Astrocyte (in vitro differentiated cells and primary cell): ENCODE measurements around the gene HDAC1. TPM values are rescaled to one million over a fixed set of nuclear protein-coding genes. Genes with fewer than 3 reads are reported as not detected.

Experiments
- DNase-seq: peaks from one replicate; pipeline ENCODE4 v3.0.0-alpha.2; 2010; ENCODE audit warnings: low read depth
- FAIRE-seq: peaks from 2 replicates; lab custom pipeline; 2011; peaks lifted over from hg19 to GRCh38; lab: Jason Lieb, UNC
- H2AFZ ChIP-seq: 2 replicates; pipeline ENCODE4 v1.6.0; 2012; ENCODE audit warnings: low read depth, low read length, inconsistent platforms
- H3K27ac ChIP-seq: 2 replicates; pipeline ENCODE4 v1.5.1; 2011; ENCODE audit warnings: low read depth, low read length, inconsistent platforms
- H3K27me3 ChIP-seq: 2 replicates; pipeline ENCODE4 v1.6.0; 2011; ENCODE audit warnings: low read length, inconsistent platforms; ENCODE audit not compliant: insufficient read depth
- H3K36me3 ChIP-seq: 2 replicates; pipeline ENCODE4 v1.5.1; 2011; ENCODE audit warnings: low read length, inconsistent platforms; ENCODE audit not compliant: insufficient read depth
- H3K4me1 ChIP-seq: 2 replicates; pipeline ENCODE4 v1.5.1; 2011; ENCODE audit warnings: low read length, inconsistent platforms; ENCODE audit not compliant: insufficient read depth
- H3K4me2 ChIP-seq: 2 replicates; pipeline ENCODE4 v1.6.0; 2012; ENCODE audit warnings: low read length, inconsistent platforms
- H3K4me3 ChIP-seq: 2 replicates; pipeline ENCODE4 v1.5.1; 2011; ENCODE audit warnings: low read depth, mild to moderate bottlenecking, low read length, inconsistent platforms; ENCODE audit not compliant: insufficient read depth
- H3K79me2 ChIP-seq: 2 replicates; pipeline ENCODE4 v1.6.0; 2012; ENCODE audit warnings: mild to moderate bottlenecking, low read length, inconsistent platforms; ENCODE audit not compliant: insufficient read depth
- H3K9ac ChIP-seq: 2 replicates; pipeline ENCODE4 v1.6.0; 2012; ENCODE audit warnings: mild to moderate bottlenecking, low read length, inconsistent platforms
- H3K9me3 ChIP-seq: 2 replicates; pipeline ENCODE4 v1.5.1; 2012; ENCODE audit warnings: low read depth, mild to moderate bottlenecking, low read length, inconsistent platforms; ENCODE audit not compliant: insufficient read depth
- H4K20me1 ChIP-seq: 2 replicates; pipeline ENCODE4 v1.6.0; 2012; ENCODE audit warnings: low read length, inconsistent platforms; ENCODE audit not compliant: insufficient read depth
- H3K27ac Mint-ChIP-seq: one replicate; pipeline ENCODE4 v1.8.0; 2021; ENCODE audit warnings: mild to moderate bottlenecking, mixed read lengths; ENCODE audit not compliant: unreplicated experiment
- H3K27me3 Mint-ChIP-seq: one replicate; pipeline ENCODE4 v1.8.0; 2021; ENCODE audit warnings: low read depth, mixed read lengths; ENCODE audit not compliant: unreplicated experiment
- H3K36me3 Mint-ChIP-seq: one replicate; pipeline ENCODE4 v1.8.0; 2021; ENCODE audit warnings: low read depth, mixed read lengths; ENCODE audit not compliant: unreplicated experiment
- H3K4me1 Mint-ChIP-seq: one replicate; pipeline ENCODE4 v1.8.0; 2021; ENCODE audit warnings: low read depth, mixed read lengths; ENCODE audit not compliant: unreplicated experiment
- H3K4me3 Mint-ChIP-seq: one replicate; pipeline ENCODE4 v1.8.0; 2021; ENCODE audit warnings: mild to moderate bottlenecking, moderate library complexity, mixed read lengths; ENCODE audit not compliant: unreplicated experiment
- H3K9me3 Mint-ChIP-seq: one replicate; pipeline ENCODE4 v1.8.0; 2021; ENCODE audit warnings: mild to moderate bottlenecking, mixed read lengths; ENCODE audit not compliant: unreplicated experiment
- EZH2 ChIP-seq: IDR thresholded peaks from 2 replicates; pipeline ENCODE4 v1.6.1; 2012; ENCODE audit warnings: mild to moderate bottlenecking, low read length, inconsistent platforms; ENCODE audit not compliant: insufficient read depth
- total RNA-seq: library from RNA; stranded (reverse); gene quantifications from 2 replicates; pipeline ENCODE4 v1.2.1, GENCODE V29; 2021
- TF ChIP-seq, protein P1 (sequence below): IDR thresholded peaks from 2 replicates; pipeline ENCODE4 v1.5.1; 2011; ENCODE audit warnings: low read depth, mild to moderate bottlenecking, inconsistent platforms, low read length, moderate library complexity; ENCODE audit not compliant: insufficient read depth

Gene HDAC1
- total RNA-seq, 1 donor from 2014 or later = 99.6 TPM

GRCh38 chr1:32303358-32303757 is 11.5 kb downstream of the HDAC1 start:
- FAIRE-seq (no peak), DNase-seq (no peak)
- peaks cover 6% of the 10 kb centered on the region for H3K4me1 Mint-ChIP-seq
- no peak overlapping the region for H3K27ac Mint-ChIP-seq
- Histone ChIP-seq H3K36me3 (peaks cover 23% of the 10 kb centered on the region), H3K4me2 (no peak overlapping the region), H3K9ac (no peak overlapping the region), H3K4me1 (no peaks in the 10 kb centered on the region), H3K79me2 (peaks cover 63% of the 10 kb centered on the region), H3K9me3 (no peaks in the 10 kb centered on the region), H3K27me3 (no peaks in the 10 kb centered on the region), H3K4me3 (no peak overlapping the region), H3K27ac (no peak overlapping the region), H2AFZ (no peak overlapping the region), H4K20me1 (peaks cover 46% of the 10 kb centered on the region)
- H3K36me3 Mint-ChIP-seq = peaks cover 21% of the 10 kb centered on the region
- H3K4me3 Mint-ChIP-seq = no peak overlapping the region
- H3K9me3 Mint-ChIP-seq = no peaks in the 10 kb centered on the region
- no peak for TF ChIP-seq EZH2
- TF ChIP-seq, protein P1, sequence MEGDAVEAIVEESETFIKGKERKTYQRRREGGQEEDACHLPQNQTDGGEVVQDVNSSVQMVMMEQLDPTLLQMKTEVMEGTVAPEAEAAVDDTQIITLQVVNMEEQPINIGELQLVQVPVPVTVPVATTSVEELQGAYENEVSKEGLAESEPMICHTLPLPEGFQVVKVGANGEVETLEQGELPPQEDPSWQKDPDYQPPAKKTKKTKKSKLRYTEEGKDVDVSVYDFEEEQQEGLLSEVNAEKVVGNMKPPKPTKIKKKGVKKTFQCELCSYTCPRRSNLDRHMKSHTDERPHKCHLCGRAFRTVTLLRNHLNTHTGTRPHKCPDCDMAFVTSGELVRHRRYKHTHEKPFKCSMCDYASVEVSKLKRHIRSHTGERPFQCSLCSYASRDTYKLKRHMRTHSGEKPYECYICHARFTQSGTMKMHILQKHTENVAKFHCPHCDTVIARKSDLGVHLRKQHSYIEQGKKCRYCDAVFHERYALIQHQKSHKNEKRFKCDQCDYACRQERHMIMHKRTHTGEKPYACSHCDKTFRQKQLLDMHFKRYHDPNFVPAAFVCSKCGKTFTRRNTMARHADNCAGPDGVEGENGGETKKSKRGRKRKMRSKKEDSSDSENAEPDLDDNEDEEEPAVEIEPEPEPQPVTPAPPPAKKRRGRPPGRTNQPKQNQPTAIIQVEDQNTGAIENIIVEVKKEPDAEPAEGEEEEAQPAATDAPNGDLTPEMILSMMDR = no peak
- no peaks in the 10 kb centered on the region for H3K27me3 Mint-ChIP-seq

GRCh38 chr1:32303997-32304622 is 12.2 kb downstream of the HDAC1 start:
- peaks cover 62% of the 10 kb centered on the region for H3K79me2 ChIP-seq
- no peak overlapping the region for H3K27ac ChIP-seq
- Mint-ChIP-seq H3K4me3 (peak overlapping the region; percentile 65), H3K27ac (no peak overlapping the region), H3K36me3 (peaks cover 21% of the 10 kb centered on the region), H3K27me3 (no peaks in the 10 kb centered on the region), H3K9me3 (no peaks in the 10 kb centered on the region), H3K4me1 (peaks cover 6% of the 10 kb centered on the region)
- no peak overlapping the region for H2AFZ ChIP-seq
- DNase-seq (peak; percentile 51), FAIRE-seq (no peak)
- H3K4me3 ChIP-seq = no peak overlapping the region
- TF ChIP-seq, protein P1 = no peak
- no peak for TF ChIP-seq EZH2
- H3K36me3 ChIP-seq = peaks cover 23% of the 10 kb centered on the region
- H4K20me1 ChIP-seq = peaks cover 51% of the 10 kb centered on the region
- H3K4me1 ChIP-seq = no peaks in the 10 kb centered on the region
- no peak overlapping the region for H3K9ac ChIP-seq
- no peaks in the 10 kb centered on the region for H3K27me3 ChIP-seq
- H3K9me3 ChIP-seq = no peaks in the 10 kb centered on the region
- no peak overlapping the region for H3K4me2 ChIP-seq

DNA sequence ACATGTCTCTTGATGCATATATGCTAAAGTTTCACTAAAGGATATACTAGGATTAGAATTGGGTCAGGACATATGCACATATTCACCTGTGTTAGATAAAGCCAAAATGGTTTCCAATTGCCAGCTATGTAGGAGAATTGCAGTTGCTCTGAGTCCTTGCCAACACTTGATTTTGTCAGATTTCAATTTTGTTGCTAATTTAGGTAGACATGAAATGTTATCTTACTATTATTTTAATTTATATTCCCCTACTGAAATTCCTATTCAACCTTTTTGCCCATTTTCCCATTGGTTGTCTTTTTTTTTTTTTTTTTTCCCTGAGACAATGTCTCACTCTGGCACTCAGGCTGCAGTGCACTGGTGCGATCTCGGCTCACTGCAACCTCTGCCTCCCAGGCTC is 13.4 kb downstream of the HDAC1 start:
- H3K27me3 Mint-ChIP-seq = no peaks in the 10 kb centered on the region
- H3K27ac Mint-ChIP-seq = no peak overlapping the region
- H3K4me1 Mint-ChIP-seq = peaks cover 6% of the 10 kb centered on the region
- Histone ChIP-seq H3K36me3 (peaks cover 23% of the 10 kb centered on the region), H3K79me2 (peaks cover 59% of the 10 kb centered on the region), H3K9me3 (no peaks in the 10 kb centered on the region), H2AFZ (no peak overlapping the region), H3K9ac (no peak overlapping the region), H3K4me2 (no peak overlapping the region), H4K20me1 (peaks cover 55% of the 10 kb centered on the region), H3K4me3 (no peak overlapping the region), H3K27ac (no peak overlapping the region), H3K27me3 (no peaks in the 10 kb centered on the region), H3K4me1 (no peaks in the 10 kb centered on the region)
- no peaks in the 10 kb centered on the region for H3K9me3 Mint-ChIP-seq
- peaks cover 26% of the 10 kb centered on the region for H3K36me3 Mint-ChIP-seq
- FAIRE-seq (no peak), DNase-seq (no peak)
- H3K4me3 Mint-ChIP-seq = no peak overlapping the region
- TF ChIP-seq, protein P1 = no peak
- TF ChIP-seq EZH2 = no peak
